Kidney (tissue), 14 donors: Measurements from ENCODE around the gene NEURL4. TPM values are rescaled to one million over a fixed set of nuclear protein-coding genes. Genes with fewer than 3 reads are reported as not detected.
A peak's percentile ranks its signal among the peaks of the same experiment; 100 is the strongest.

Experiments
- DNase-seq, 5 donors: peaks; one replicate each; pipeline ENCODE4 v3.0.0-alpha.2; 2013 to 2020
- FAIRE-seq: peaks from 2 replicates; lab custom pipeline; 2012; peaks lifted over from hg19 to GRCh38; lab: Jason Lieb, UNC
- H3K27ac ChIP-seq, 2 donors: one replicate each; pipeline ENCODE4 v1.7.0; 2013; ENCODE audit warnings: low read depth in 2 of 2, low read length in 2 of 2, inconsistent platforms in 1 of 2
- H3K27me3 ChIP-seq: one replicate; pipeline ENCODE4 v1.7.1; 2013; ENCODE audit warnings: low read length, inconsistent platforms; ENCODE audit not compliant: control insufficient read depth, insufficient read depth
- H3K36me3 ChIP-seq, 3 donors: one replicate each; pipeline versions ENCODE4 v1.7.0 to v1.7.1; 2013; ENCODE audit warnings: low read length in 3 of 3, control low read depth in 1 of 3, inconsistent platforms in 1 of 3; ENCODE audit not compliant: insufficient read depth in 3 of 3, control insufficient read depth in 2 of 3
- H3K4me1 ChIP-seq, 3 donors: one replicate each; pipeline versions ENCODE4 v1.7.0 to v1.7.1; 2013; ENCODE audit warnings: low read length in 3 of 3, inconsistent platforms in 1 of 3, low read depth in 1 of 3; ENCODE audit not compliant: control insufficient read depth in 2 of 3, insufficient read depth in 2 of 3
- H3K4me3 ChIP-seq, 3 donors: one replicate each; pipeline versions ENCODE4 v1.7.0 to v1.8.1; 2013; ENCODE audit warnings: low read length in 3 of 3, control low read depth in 1 of 3, inconsistent platforms in 1 of 3
- H3K9ac ChIP-seq, 3 donors: one replicate each; pipeline versions ENCODE4 v1.7.0 to v1.7.1; 2013; ENCODE audit warnings: low read length in 3 of 3, control low read depth in 1 of 3, inconsistent platforms in 1 of 3
- H3K9me3 ChIP-seq, 3 donors: one replicate each; pipeline versions ENCODE4 v1.7.0 to v1.7.1; 2013; ENCODE audit warnings: low read length in 3 of 3, control low read depth in 1 of 3, inconsistent platforms in 1 of 3; ENCODE audit not compliant: control insufficient read depth in 2 of 3, insufficient read depth in 1 of 3
- intact Hi-C: fragments of 100-400 bp; cut with DNase I; formaldehyde crosslinking; loops from one replicate; pipeline ENCODE4 v1.11.1; 2022
- polyA plus RNA-seq: library from polyadenylated mRNA; stranded (reverse); fragments of 350-450 nt; fragmentation: Illumina TruSeq; extraction: RNeasy Lipid Tissue Mini Kit (QIAGEN cat#74804); gene quantifications from one replicate; pipeline ENCODE4 v1.2.3, GENCODE V29; 2014; ENCODE audit warnings: low read depth, low replicate concordance; ENCODE audit not compliant: insufficient read depth
- total RNA-seq: library from RNA; stranded (reverse); fragmentation: NEBNext Ultra II Directional; extraction: Animal tissue kit (Norgen Biotek cat#: 25700); gene quantifications from one replicate; pipeline ENCODE4 v1.2.1, GENCODE V29; 2021
- TF ChIP-seq, protein P1 (sequence below): IDR thresholded peaks from 3 replicates; pipeline ENCODE4 v1.5.1; 2012; ENCODE audit warnings: mild to moderate bottlenecking, moderate library complexity, borderline replicate concordance; ENCODE audit not compliant: insufficient read depth; ENCODE audit errors: extremely low read depth
- donor health status: control.
- donor health status: control.
- donor health status: control.
- donor health status: control.
- donor health status: control.
- donor health status: DM: yes; HTN: yes; CAD: no.
- donor health status: Normal renal cell carcinoma (clear cell type).

The NEURL4 gene
- total and polyA plus RNA-seq, 2 donors from 2014 or later, result 21.2 to 44.7 TPM

DNA sequence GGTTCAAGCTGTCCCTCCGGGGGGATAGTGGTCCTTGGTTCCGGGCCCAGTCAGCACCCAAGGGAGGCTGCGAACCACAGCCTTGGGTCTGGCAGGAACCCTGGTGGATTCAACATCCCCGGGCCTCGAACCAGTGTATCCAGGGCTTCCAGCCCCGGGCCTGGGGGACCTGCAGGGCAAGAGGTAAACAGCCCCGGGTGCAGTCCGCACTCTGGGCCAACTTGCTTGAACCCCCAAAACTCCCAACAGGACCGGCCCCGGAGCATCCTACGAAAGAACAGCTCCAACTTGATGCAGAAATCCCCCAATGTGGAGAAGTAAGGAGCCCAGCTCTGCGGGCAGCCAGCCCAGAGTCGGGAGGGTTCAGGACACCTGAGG lies 1.5 kb upstream of the NEURL4 start:
- Histone ChIP-seq H3K4me3 (peak overlapping the region; percentile 7 to 98 (median 11)), H3K27ac (peak overlapping the region; percentile 14 to 32), H3K27me3 (no peaks in the 10 kb centered on the region), H3K4me1 (peaks cover 0 to 17% (median 7%) of the 10 kb centered on the region in 3 donors), H3K36me3 (peaks cover 1 to 7% (median 4%) of the 10 kb centered on the region in 3 donors), H3K9me3 (no peaks in the 10 kb centered on the region), H3K9ac (no peak overlapping the region)
- DNase-seq (peak in 2 of 5 donors; percentile 74 to 84), FAIRE-seq (no peak)
- intact Hi-C loops, result no loop called here
- TF ChIP-seq, protein P1, sequence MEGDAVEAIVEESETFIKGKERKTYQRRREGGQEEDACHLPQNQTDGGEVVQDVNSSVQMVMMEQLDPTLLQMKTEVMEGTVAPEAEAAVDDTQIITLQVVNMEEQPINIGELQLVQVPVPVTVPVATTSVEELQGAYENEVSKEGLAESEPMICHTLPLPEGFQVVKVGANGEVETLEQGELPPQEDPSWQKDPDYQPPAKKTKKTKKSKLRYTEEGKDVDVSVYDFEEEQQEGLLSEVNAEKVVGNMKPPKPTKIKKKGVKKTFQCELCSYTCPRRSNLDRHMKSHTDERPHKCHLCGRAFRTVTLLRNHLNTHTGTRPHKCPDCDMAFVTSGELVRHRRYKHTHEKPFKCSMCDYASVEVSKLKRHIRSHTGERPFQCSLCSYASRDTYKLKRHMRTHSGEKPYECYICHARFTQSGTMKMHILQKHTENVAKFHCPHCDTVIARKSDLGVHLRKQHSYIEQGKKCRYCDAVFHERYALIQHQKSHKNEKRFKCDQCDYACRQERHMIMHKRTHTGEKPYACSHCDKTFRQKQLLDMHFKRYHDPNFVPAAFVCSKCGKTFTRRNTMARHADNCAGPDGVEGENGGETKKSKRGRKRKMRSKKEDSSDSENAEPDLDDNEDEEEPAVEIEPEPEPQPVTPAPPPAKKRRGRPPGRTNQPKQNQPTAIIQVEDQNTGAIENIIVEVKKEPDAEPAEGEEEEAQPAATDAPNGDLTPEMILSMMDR, result no peak

DNA sequence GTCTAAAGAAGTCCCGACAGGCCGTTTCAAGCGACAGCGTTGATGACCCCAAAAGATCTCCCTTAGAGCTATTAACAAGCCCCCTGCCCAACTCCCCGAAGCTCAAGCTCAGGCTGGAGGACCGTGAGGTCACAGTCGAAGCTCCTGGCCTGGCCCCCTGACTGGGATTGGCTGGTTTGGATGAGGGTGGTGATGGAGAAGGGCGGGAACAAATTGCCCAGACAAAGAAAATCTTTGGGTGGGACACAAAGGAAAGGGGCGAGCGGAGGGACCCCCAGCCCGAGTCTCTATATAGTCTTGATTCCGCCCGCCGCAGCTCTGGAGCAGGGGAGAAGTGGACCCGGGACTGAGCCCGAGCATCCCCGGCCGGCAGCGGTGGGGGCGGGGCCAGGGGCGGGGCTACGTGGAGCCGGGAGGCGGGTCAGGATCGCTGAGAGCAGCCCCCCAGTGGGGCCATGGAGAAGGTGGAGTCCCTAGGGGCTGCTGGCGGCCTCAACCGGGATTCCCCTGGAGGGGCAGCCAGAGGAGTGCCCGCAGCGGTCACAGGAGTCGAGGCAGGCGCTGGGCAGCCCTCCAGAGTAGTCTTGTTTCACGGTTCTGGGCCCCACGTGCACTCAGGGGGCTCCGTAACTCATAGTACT lies 982 bp upstream of the NEURL4 start:
- Histone ChIP-seq H3K9ac (peak overlapping the region; percentile 79 to 95 (median 85)), H3K4me3 (peak overlapping the region; percentile 98 to 99 (median 99)), H3K27ac (peak overlapping the region; percentile 92 to 94), H3K36me3 (peaks cover 2 to 7% (median 5%) of the 10 kb centered on the region in 3 donors), H3K9me3 (no peaks in the 10 kb centered on the region), H3K4me1 (peaks cover 0 to 17% (median 7%) of the 10 kb centered on the region in 3 donors), H3K27me3 (no peaks in the 10 kb centered on the region)
- DNase-seq (peak; percentile 90 to 95 (median 92)), FAIRE-seq (no peak)
- intact Hi-C loops, result no loop called here
- TF ChIP-seq, protein P1, result no peak

DNA sequence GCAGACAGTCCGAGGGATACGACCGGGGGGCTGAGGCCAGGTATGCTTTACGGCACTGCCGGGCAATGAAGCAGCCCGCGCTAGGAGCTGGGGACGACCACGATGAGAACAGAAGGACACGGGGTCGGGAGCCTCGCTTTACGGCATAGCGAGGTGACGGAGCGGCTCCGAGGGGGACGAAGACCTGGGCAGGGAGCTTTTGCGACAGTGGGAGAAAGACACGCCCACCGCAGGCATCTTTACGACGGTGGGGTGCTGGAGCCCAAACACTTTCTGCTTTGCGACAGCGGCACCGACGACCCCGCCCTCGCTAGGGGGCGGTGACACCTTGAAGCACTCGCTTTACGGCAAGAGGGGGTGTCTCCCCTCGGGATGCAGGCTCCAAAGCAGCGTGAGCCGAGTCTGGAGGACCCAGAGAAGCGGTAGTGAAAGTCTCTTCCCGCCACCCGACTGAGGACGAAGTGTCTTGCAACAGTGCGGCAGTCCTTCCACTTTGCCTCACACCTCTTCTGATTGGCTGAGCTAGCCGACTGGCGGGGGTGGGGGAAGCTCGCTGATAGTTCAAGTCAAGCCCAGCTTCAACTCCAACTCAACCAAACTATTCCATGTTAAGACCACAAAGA lies 350 bp upstream of the NEURL4 start:
- TF ChIP-seq, protein P1, result no peak
- FAIRE-seq, result peak; percentile 32

More for the DNA sequence above, 350 bp upstream of the NEURL4 start:
- intact Hi-C loops, result no loop called here
- peaks cover 2 to 7% (median 7%) of the 10 kb centered on the region in 3 donors for H3K36me3 ChIP-seq
- H3K4me1 ChIP-seq, result peaks cover 0 to 17% (median 7%) of the 10 kb centered on the region in 3 donors
- no peaks in the 10 kb centered on the region for H3K9me3 ChIP-seq
- H3K9ac ChIP-seq, result peak overlapping the region; percentile 79 to 95 (median 85)
- peak overlapping the region; percentile 98 to 99 (median 99) for H3K4me3 ChIP-seq
- no peaks in the 10 kb centered on the region for H3K27me3 ChIP-seq
- peak overlapping the region; percentile 92 to 94 for H3K27ac ChIP-seq
- DNase-seq, result peak; percentile 99 to 100 (median 100)
